ENCODE results near the gene FTO. TPM values are rescaled to one million over a fixed set of nuclear protein-coding genes. Genes with fewer than 3 reads are reported as not detected.

The FTO gene
- total and polyA plus RNA-seq, 2 of the 8 experiments (the other 6 are each of a cell fraction or from before 2014, with no cell fraction given) = 34.5 to 59.8 TPM

DNA sequence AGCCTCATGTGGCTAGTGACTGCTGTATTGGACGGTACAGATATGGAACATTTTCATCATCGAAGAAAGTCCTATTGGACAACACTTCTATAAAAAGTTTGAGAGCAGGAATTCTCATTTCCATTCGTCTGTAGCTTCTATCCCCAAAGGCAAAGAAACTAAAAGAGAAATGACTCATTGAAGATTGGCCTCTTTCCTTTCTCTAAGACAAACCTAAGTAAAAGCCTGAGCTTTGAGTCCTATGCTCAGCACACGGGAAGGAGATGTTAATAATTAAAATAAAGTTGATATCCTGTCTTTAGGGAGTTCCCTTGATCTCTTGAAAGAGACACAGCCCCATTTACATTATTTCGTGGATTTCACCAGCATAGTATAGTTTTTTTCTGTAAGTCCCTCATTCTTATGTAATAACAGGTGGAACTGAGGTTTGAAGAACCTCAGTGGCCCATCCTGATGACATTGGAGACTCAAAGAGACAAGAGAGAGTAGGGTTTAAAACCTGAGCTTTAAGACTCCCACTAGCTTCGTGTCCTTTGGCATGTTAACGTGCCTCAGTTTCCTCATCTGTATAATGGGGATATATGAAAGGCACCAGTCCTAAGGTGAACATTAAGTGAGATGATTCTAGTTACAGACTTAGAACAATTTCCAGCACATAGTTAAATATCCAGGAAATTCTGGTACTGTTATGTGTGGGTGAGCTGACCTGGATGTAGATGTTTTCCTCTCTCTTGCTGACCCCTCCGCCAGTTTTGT, 408.7 kb downstream of the FTO start (continued):
- TF ChIP-seq, protein P1, sequence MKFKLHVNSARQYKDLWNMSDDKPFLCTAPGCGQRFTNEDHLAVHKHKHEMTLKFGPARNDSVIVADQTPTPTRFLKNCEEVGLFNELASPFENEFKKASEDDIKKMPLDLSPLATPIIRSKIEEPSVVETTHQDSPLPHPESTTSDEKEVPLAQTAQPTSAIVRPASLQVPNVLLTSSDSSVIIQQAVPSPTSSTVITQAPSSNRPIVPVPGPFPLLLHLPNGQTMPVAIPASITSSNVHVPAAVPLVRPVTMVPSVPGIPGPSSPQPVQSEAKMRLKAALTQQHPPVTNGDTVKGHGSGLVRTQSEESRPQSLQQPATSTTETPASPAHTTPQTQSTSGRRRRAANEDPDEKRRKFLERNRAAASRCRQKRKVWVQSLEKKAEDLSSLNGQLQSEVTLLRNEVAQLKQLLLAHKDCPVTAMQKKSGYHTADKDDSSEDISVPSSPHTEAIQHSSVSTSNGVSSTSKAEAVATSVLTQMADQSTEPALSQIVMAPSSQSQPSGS (IDR thresholded peaks at IDR 0.05; ENCODE audit: low read length) = no peak
- TF ChIP-seq CEBPB (IDR thresholded peaks at IDR 0.05; ENCODE audit: low read depth, low read length) = no peak
- no peak for TF ChIP-seq CHD1 (IDR thresholded peaks at IDR 0.05; ENCODE audit: low read depth, low read length)

All from H1 (cell line).